HT-29 (cell line): ENCODE data around the gene CASQ2. TPM values are rescaled to one million over a fixed set of nuclear protein-coding genes. Genes with fewer than 3 reads are reported as not detected.
"Not testable (repeated sequence)": the region's sequence is repeated elsewhere in the genome, so short reads cannot be mapped to it uniquely, and the experiment has no call there.

Experiments
- DNase-seq: peaks from one replicate; pipeline ENCODE4 v3.0.0-alpha.2; 2015; ENCODE audit warnings: low spot score
- total RNA-seq: library from RNA; depleted of rRNA; stranded (reverse); fragments of >200 nt; shearing (Covaris generic); gene quantifications from 2 replicates; pipeline ENCODE4 v1.2.3, GENCODE V29; 2014

The CASQ2 gene
- total RNA-seq, 1 experiment from 2014 or later = not detected

DNA sequence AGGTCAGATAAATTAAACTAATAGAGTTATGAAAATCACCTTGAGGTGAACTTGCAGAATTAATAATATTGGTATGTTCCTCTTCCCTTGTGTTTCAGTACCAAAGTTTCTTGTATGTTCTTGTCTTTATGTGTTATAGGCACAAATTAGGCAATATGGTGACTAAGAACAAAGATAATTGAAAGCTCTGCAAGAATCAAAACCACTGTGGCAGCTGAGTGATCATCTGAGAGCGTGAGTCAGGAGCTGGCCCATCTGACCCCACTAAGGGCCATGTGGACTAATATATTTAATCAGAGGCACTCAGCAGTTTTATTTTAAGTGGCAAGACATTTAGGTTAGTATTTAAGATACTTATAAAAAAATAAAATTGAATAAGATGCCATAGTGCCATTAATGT, 12.8 kb upstream of the CASQ2 start:
- no peak for DNase-seq

GRCh38 chr1:115780655-115781054, 12.1 kb upstream of the CASQ2 start:
- DNase-seq = not testable (repeated sequence)

- not testable (repeated sequence) for DNase-seq
Measured at GRCh38 chr1:115779075-115779474, 10.6 kb upstream of the CASQ2 start.

- DNase-seq = peak; percentile 89
Measured at GRCh38 chr1:115771847-115772457, 3.4 kb upstream of the CASQ2 start.

- DNase-seq = no peak
Measured at GRCh38 chr1:115771094-115771846, 2.8 kb upstream of the CASQ2 start.

DNA sequence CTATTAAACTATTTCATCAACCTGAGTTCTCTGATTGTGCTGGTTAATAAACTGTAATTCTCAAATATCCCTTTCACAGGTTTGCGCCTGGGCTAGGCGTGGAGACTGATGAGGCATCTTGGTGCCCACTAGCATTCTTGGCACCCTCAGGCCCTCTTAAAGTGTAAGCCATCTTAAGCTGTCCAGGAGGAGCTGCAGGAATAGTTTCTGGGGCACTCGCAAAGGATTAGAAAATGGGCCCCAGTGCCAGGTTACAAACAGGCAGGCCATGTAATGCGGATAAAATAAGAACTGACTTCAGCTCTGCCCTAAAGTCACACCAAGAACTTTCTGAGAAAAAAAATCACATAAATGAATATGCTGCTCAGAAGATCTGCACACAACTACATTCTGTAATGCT, 1.1 kb downstream of the CASQ2 start:
- DNase-seq = no peak

GRCh38 chr1:115765091-115765490, 3.4 kb downstream of the CASQ2 start:
- no peak for DNase-seq

GRCh38 chr1:115764541-115764940, 4.0 kb downstream of the CASQ2 start:
- peak; percentile 90 for DNase-seq

DNA sequence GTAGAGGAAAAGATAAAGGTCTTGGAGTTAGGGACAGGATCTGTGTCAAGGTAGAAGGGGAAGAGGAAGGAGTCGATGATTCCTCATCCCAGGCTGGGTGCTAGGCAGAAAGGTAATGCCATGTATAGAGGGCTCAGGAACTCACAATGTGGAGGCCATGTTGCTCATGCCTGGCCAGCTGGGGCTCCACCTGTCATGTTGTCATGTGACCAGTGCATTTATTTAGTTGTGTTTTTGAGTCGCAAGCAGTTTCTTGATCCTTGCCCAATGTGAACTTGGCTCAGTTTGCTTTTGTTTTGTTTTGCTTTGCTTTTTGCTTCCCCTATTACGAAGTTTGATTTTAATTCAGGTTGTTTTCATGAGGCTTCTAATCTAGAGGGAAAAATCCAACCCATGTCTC, 5.7 kb downstream of the CASQ2 start:
- DNase-seq = no peak

DNA sequence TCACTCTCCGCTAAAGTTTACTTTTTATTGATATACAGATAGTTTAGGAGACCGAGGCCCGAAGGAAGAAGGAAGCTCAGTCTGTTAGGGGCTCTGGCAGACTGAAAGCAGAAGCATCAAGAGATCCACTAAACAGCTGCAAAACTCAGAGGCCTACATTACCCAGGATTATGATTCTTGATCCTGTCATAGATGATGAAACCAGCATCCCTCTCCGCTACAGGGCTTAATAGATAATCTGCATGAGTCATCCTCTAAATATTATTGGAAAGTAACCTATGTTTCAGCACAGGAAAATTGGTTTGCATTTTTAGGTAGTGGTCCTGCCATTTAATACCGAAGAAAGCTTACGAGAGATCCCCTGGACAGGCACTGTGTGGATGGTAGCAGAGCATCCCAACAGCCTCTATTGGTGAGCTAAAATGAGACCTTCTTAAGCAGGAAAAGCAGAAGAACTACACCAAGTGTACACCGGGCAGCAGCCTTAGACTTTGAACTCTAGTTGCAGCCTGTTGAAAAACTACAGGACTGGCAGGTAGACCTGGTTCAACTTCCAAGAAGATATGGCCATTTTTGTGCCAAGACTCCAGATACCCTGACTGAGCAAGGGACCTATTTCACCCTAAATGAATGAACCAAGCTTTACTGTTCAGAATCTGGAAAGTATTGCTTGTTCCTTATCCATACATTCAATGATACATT, 6.8 kb downstream of the CASQ2 start:
- peak; percentile 53 for DNase-seq

GRCh38 chr1:115757856-115758255, 10.7 kb downstream of the CASQ2 start:
- DNase-seq = no peak

DNA sequence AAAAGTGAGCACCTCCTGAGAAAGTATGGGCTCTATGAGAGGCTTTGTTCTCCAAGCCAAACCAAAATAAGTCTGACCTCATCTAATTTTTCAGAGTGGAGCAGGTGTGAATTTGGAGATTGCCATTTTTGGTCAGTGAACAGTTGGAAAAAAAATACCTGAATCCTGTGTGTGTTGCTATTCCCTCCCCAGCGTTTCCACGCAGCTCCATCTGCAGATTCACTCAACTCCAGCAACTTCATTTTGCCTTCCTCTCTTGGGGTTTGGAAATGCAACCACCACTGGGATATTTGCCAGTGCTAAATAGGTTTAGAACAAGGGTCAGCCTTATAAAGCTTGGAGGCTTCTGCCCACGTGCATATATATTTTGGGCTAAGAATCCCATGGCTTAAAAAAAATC, 11.2 kb downstream of the CASQ2 start:
- DNase-seq = no peak

GRCh38 chr1:115755456-115756370, 12.8 kb downstream of the CASQ2 start:
- DNase-seq = no peak

- no peak for DNase-seq
Measured at GRCh38 chr1:115753830-115754229, 14.7 kb downstream of the CASQ2 start.

DNA sequence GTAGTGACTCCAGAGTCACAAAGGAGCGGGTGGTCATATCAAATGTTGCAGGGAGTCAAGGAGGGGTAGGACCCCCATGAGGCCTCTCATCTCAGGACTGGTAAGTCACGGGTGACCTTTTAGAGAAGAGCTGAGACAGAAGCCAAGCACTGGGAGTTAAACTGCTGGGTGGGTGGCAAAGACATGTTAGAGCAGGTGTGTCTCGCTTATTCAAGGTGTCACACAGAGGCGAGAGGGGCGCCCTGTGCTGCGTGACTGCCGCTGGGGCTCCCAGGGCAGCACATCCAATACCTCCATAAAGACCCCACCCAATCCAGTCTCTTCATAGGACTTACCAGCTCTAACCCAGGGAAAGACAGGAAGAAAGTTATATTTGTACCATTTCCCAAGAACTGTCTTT, 15.2 kb downstream of the CASQ2 start:
- no peak for DNase-seq

DNA sequence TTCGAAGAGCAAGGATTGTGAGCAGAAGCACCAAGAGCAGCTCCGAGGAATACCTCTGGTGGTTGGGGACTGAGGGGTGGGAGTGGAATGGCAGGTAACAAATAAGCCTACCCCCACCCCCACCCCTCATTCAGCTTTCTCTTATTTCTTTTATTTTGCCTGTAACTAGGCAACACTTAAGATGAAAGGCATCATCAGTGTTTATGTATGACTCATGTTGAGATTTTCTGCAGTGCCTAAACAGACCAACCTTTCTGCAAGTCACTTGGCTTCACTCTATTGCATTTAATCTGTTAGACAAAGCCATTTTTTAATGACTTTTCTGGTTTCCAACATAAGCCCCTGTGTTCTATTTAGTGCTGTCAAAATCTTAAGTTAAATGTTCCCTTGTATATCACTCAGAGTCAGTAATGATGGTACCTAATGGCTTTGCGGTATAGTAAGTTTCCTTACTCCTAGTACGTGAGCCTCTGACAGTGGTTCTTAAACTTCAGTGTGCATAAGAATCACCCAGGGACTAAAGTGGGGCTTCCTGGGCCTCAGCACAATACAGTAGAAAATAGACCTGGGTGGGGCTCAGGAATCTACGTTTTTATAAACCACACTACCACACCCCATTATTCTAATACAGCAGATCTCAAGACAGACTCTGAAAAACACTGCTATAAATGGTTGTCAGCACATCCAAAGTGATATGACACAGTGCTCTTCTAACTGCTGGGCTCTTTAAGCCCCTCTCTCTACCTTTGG, 19.9 kb downstream of the CASQ2 start:
- peak; percentile 72 for DNase-seq

GRCh38 chr1:115746021-115746690, 22.4 kb downstream of the CASQ2 start:
- DNase-seq = no peak

DNA sequence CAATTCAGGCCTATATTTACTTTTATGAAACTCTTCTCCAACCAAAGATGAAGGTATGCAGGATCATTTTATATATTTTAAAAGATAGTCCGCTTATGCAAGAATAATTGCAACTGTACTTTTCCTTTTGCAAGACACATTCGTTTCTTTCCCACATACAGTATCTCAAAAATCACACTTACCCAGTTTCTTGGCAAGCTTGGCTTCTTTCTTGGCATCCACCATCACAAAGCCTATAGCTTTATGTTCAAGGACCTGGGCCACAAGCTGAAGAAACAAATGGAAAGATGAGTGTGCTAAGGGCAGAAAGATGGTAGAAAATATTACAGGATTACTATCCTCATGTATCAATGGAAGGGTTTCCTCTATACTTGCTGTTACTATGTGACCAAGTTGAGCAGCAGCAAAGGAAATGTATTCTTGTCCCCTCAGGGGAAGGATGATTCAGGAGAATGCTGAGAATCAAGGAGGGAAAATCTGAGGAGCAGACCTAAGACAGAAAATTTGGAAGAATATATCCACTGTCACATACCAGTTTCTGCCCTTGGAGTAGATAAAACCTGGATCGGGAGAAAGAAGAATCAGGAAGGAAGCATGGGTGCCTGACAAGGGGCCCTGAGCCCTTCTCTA, 23.8 kb downstream of the CASQ2 start:
- DNase-seq = no peak

- no peak for DNase-seq
Measured at GRCh38 chr1:115740811-115741210, 27.7 kb downstream of the CASQ2 start.

DNA sequence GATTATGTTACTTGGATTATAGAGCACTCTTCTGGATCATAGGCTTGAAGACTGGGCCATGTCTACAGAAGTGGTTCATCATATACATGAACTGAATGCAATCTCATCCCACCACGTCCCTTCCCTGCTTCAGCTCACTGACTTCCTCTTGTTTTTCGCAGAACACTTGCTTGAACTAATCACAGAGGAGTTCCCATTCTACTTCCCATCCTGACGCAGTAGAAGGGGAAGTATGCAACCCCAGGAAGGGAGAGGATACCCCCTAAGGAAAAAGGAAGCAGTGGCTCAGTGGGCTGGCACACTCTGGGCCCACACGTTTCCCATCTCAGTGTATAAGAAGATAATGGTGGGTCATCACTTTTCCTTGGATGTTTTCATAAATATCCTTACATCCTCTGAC, 36.2 kb downstream of the CASQ2 start:
- DNase-seq = no peak
